Urothelium cell line (cell line): ENCODE data around the gene KIF13A.
"Not testable (repeated sequence)": the region's sequence is repeated elsewhere in the genome, so short reads cannot be mapped to it uniquely, and the experiment has no call there.

Experiments
- DNase-seq: peaks from one replicate; pipeline ENCODE4 v3.0.0; 2011; ENCODE audit warnings: low spot score, mixed read lengths
- FAIRE-seq: peaks from 2 replicates; lab custom pipeline; 2011; peaks lifted over from hg19 to GRCh38; lab: Jason Lieb, UNC

KIF13A gene

GRCh38 chr6:17905611-17906592, 81.5 kb downstream of the KIF13A start:
- no peak for FAIRE-seq

GRCh38 chr6:17904491-17905120, 82.8 kb downstream of the KIF13A start:
- DNase-seq (no peak), FAIRE-seq (no peak)

More at GRCh38 chr6:17905611-17906592, 81.5 kb downstream of the KIF13A start:
- peak; percentile 4 for DNase-seq

GRCh38 chr6:17902974-17903373, 84.5 kb downstream of the KIF13A start:
- no peak for DNase-seq
- no peak for FAIRE-seq

- DNase-seq (no peak), FAIRE-seq (no peak)
Observed at GRCh38 chr6:17901493-17901892, 85.9 kb downstream of the KIF13A start.

- FAIRE-seq (no peak), DNase-seq (no peak)
Observed at GRCh38 chr6:17900011-17900410, 87.4 kb downstream of the KIF13A start.

- DNase-seq, result no peak
- FAIRE-seq, result no peak
Observed at GRCh38 chr6:17899491-17899890, 87.9 kb downstream of the KIF13A start.

GRCh38 chr6:17897681-17898080, 89.8 kb downstream of the KIF13A start:
- DNase-seq (no peak), FAIRE-seq (no peak)

GRCh38 chr6:17894905-17895304, 92.5 kb downstream of the KIF13A start:
- FAIRE-seq, result no peak
- no peak for DNase-seq

- FAIRE-seq (no peak), DNase-seq (no peak)
Observed at GRCh38 chr6:17894191-17894590, 93.2 kb downstream of the KIF13A start.

GRCh38 chr6:17892097-17892686, 95.2 kb downstream of the KIF13A start:
- FAIRE-seq (no peak), DNase-seq (no peak)

- FAIRE-seq (no peak), DNase-seq (no peak)
Observed at GRCh38 chr6:17890309-17890708, 97.1 kb downstream of the KIF13A start.

GRCh38 chr6:17889777-17890176, 97.7 kb downstream of the KIF13A start:
- FAIRE-seq, DNase-seq: not testable (repeated sequence)

GRCh38 chr6:17886891-17887290, 100.5 kb downstream of the KIF13A start:
- no peak for FAIRE-seq
- DNase-seq, result no peak

- DNase-seq (no peak), FAIRE-seq (no peak)
Observed at GRCh38 chr6:17885889-17886576, 101.4 kb downstream of the KIF13A start.

- DNase-seq (no peak), FAIRE-seq (no peak)
Observed at GRCh38 chr6:17884498-17885478, 102.6 kb downstream of the KIF13A start.

- no peak for FAIRE-seq
Observed at GRCh38 chr6:17883665-17884497, 103.6 kb downstream of the KIF13A start.

GRCh38 chr6:17881085-17881858, 106.2 kb downstream of the KIF13A start:
- DNase-seq, result no peak

More at GRCh38 chr6:17883665-17884497, 103.6 kb downstream of the KIF13A start:
- DNase-seq, result no peak

GRCh38 chr6:17879184-17879583, 108.3 kb downstream of the KIF13A start:
- DNase-seq (no peak), FAIRE-seq (no peak)

More at GRCh38 chr6:17881085-17881858, 106.2 kb downstream of the KIF13A start:
- FAIRE-seq, result no peak
